DND-41 (cell line): Measurements from ENCODE around the gene ANAPC13.

Source experiments
- EZH2 ChIP-seq: IDR thresholded peaks from 3 replicates; pipeline ENCODE4 v1.6.1; 2012; ENCODE audit warnings: borderline replicate concordance, low read depth, mild to moderate bottlenecking, moderate library complexity, low read length, inconsistent platforms; ENCODE audit not compliant: severe bottlenecking
- TF ChIP-seq, protein P1 (sequence below): IDR thresholded peaks from 2 replicates; pipeline ENCODE4 v1.5.1; 2012; ENCODE audit warnings: borderline replicate concordance, low read length, moderate library complexity, mild to moderate bottlenecking; ENCODE audit not compliant: poor library complexity, severe bottlenecking; ENCODE audit errors: extremely low read depth

DNA sequence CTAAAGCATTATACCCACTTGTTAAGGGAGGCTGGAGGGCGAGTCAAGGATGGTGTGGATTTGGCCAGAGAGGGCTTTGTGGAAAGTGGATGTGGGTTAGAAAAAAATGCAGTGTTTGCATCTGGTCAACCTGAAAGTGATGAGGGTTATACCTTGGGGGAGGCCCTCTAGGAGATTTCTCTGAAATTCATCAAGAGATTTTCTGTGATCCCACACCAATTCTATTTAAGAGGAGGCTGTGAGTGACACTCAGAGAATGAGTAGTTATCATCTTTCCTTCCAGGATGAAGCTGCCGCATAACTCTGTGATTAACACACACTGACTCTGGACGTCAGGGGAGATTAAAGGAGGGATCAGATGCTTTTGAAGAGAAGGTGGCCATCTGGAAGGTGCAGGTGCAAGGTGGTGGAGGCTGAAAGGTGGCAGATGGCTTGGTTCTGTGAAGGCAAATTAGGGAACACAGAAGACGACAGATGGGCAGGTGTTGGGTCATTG, 54.8 kb downstream of the ANAPC13 start:
- TF ChIP-seq, protein P1, sequence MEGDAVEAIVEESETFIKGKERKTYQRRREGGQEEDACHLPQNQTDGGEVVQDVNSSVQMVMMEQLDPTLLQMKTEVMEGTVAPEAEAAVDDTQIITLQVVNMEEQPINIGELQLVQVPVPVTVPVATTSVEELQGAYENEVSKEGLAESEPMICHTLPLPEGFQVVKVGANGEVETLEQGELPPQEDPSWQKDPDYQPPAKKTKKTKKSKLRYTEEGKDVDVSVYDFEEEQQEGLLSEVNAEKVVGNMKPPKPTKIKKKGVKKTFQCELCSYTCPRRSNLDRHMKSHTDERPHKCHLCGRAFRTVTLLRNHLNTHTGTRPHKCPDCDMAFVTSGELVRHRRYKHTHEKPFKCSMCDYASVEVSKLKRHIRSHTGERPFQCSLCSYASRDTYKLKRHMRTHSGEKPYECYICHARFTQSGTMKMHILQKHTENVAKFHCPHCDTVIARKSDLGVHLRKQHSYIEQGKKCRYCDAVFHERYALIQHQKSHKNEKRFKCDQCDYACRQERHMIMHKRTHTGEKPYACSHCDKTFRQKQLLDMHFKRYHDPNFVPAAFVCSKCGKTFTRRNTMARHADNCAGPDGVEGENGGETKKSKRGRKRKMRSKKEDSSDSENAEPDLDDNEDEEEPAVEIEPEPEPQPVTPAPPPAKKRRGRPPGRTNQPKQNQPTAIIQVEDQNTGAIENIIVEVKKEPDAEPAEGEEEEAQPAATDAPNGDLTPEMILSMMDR = no peak
- TF ChIP-seq EZH2 = no peak
